PC-9 (cell line): ENCODE results near the gene RNU5B-1. TPM values are rescaled to one million over a fixed set of nuclear protein-coding genes. Genes with fewer than 3 reads are reported as not detected.

ENCODE experiments used
- BruUV-seq: library from RNA; stranded (reverse); fragments of 400-500 nt; replicated peaks from 2 replicates; lab custom pipeline; 2021; lab: Mats Ljungman, UMichigan
- CTCF ChIA-PET: fragments of 300-600 bp; sonication (Branson Sonifier 250); formaldehyde crosslinking; loops from one replicate; lab custom pipeline; 2022; ENCODE audit warnings: antibody characterized with exemption; lab: Charles Lee
- POLR2A ChIA-PET: fragments of 300-600 bp; sonication (Branson Sonifier 250); formaldehyde crosslinking; loops from one replicate; lab custom pipeline; 2022; ENCODE audit warnings: antibody characterized with exemption; ENCODE audit not compliant: unreplicated experiment; lab: Charles Lee
- DNase-seq, 2 experiments: peaks; one replicate each; pipeline versions ENCODE4 v3.0.0 to v3.0.0-alpha.2; 2015 to 2022; ENCODE audit warnings: mixed read lengths in 1 of 2
- H2AFZ ChIP-seq: fragments of 200-600 bp; sonication (generic); 2 replicates; pipeline ENCODE4 v1.8.1; 2017; ENCODE audit warnings: antibody characterized with exemption
- H3F3A ChIP-seq: fragments of 200-600 bp; sonication (generic); 2 replicates; pipeline ENCODE4 v1.8.1; 2017; ENCODE audit warnings: antibody characterized with exemption, mild to moderate bottlenecking, low read depth; ENCODE audit not compliant: insufficient read depth
- H3K27ac ChIP-seq: fragments of 200-600 bp; sonication (generic); 2 replicates; pipeline ENCODE4 v1.6.1; 2016; ENCODE audit warnings: mixed run types
- H3K27me3 ChIP-seq: fragments of 200-600 bp; sonication (generic); 2 replicates; pipeline ENCODE4 v1.6.1; 2016; ENCODE audit warnings: low read depth, mixed run types; ENCODE audit not compliant: insufficient read depth
- H3K36me3 ChIP-seq: fragments of 200-600 bp; sonication (generic); 2 replicates; pipeline ENCODE4 v1.6.1; 2016; ENCODE audit warnings: low read depth, mixed run types
- H3K4me1 ChIP-seq: fragments of 200-600 bp; sonication (generic); replicated peaks from 2 replicates; pipeline ENCODE4 v1.6.1; 2016; ENCODE audit warnings: mixed run types; ENCODE audit not compliant: insufficient read depth
- H3K4me2 ChIP-seq: fragments of 200-600 bp; sonication (generic); 2 replicates; pipeline ENCODE4 v1.6.1; 2017; ENCODE audit warnings: mixed run types
- H3K4me3 ChIP-seq: fragments of 200-600 bp; sonication (generic); 2 replicates; pipeline ENCODE4 v1.6.1; 2016; ENCODE audit warnings: mixed run types
- H3K79me2 ChIP-seq: fragments of 200-600 bp; sonication (generic); 2 replicates; pipeline ENCODE4 v1.6.1; 2017; ENCODE audit warnings: low read depth, mixed run types
- H3K9me2 ChIP-seq: fragments of 200-600 bp; sonication (generic); 2 replicates; pipeline ENCODE4 v1.8.1; 2017; ENCODE audit warnings: mild to moderate bottlenecking; ENCODE audit not compliant: insufficient read depth
- H3K9me3 ChIP-seq: fragments of 200-600 bp; sonication (generic); 2 replicates; pipeline ENCODE4 v1.8.1; 2016; ENCODE audit warnings: low read depth; ENCODE audit not compliant: insufficient read depth
- H4K20me1 ChIP-seq: fragments of 200-600 bp; sonication (generic); 2 replicates; pipeline ENCODE4 v1.8.1; 2017; ENCODE audit not compliant: insufficient read depth
- EZH2 ChIP-seq: fragments of 200-600 bp; sonication (generic); IDR thresholded peaks from 2 replicates; pipeline ENCODE4 v1.8.0; 2017; ENCODE audit warnings: antibody characterized with exemption, low read depth
- intact Hi-C: fragments of 100-400 bp; cut with micrococcal nuclease; formaldehyde crosslinking; loops from one replicate; pipeline ENCODE4 v1.10.0; 2022; ENCODE audit not compliant: unreplicated experiment
- total RNA-seq: library from RNA; stranded (reverse); gene quantifications from 2 replicates; pipeline ENCODE4 v1.2.3, GENCODE V29; 2021
- TF ChIP-seq, protein P1 (sequence below): fragments of 200-600 bp; sonication (generic); conservative IDR thresholded peaks from 2 replicates; pipeline ENCODE4 v1.6.1; 2017; ENCODE audit warnings: mixed run types, antibody characterized with exemption, mild to moderate bottlenecking, moderate library complexity

The RNU5B-1 gene
- total RNA-seq, 1 experiment from 2014 or later: not detected

- no peak for TF ChIP-seq EZH2
- TF ChIP-seq, protein P1, sequence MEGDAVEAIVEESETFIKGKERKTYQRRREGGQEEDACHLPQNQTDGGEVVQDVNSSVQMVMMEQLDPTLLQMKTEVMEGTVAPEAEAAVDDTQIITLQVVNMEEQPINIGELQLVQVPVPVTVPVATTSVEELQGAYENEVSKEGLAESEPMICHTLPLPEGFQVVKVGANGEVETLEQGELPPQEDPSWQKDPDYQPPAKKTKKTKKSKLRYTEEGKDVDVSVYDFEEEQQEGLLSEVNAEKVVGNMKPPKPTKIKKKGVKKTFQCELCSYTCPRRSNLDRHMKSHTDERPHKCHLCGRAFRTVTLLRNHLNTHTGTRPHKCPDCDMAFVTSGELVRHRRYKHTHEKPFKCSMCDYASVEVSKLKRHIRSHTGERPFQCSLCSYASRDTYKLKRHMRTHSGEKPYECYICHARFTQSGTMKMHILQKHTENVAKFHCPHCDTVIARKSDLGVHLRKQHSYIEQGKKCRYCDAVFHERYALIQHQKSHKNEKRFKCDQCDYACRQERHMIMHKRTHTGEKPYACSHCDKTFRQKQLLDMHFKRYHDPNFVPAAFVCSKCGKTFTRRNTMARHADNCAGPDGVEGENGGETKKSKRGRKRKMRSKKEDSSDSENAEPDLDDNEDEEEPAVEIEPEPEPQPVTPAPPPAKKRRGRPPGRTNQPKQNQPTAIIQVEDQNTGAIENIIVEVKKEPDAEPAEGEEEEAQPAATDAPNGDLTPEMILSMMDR: no peak
- Histone ChIP-seq H3K79me2 (no peaks in the 10 kb centered on the region), H3K4me3 (no peak overlapping the region), H3F3A (no peaks in the 10 kb centered on the region), H3K4me1 (no peaks in the 10 kb centered on the region), H2AFZ (no peak overlapping the region), H3K27me3 (no peaks in the 10 kb centered on the region), H3K9me2 (no peaks in the 10 kb centered on the region), H3K27ac (no peak overlapping the region), H3K9me3 (no peaks in the 10 kb centered on the region), H3K36me3 (no peaks in the 10 kb centered on the region), H4K20me1 (no peaks in the 10 kb centered on the region), H3K4me2 (no peak overlapping the region)
- DNase-seq: no peak
- BruUV-seq: no TSS peak
- POLR2A ChIA-PET: interaction anchor here (0.6 kb wide), 1 partner anchor 24 kb away, joined by 5 read pairs; no protein-coding TSS in a partner anchor
- CTCF ChIA-PET: no interaction called here
- intact Hi-C loops: no loop called here
Measured at GRCh38 chr15:65338366-65338765, 33.9 kb downstream of the RNU5B-1 start.

DNA sequence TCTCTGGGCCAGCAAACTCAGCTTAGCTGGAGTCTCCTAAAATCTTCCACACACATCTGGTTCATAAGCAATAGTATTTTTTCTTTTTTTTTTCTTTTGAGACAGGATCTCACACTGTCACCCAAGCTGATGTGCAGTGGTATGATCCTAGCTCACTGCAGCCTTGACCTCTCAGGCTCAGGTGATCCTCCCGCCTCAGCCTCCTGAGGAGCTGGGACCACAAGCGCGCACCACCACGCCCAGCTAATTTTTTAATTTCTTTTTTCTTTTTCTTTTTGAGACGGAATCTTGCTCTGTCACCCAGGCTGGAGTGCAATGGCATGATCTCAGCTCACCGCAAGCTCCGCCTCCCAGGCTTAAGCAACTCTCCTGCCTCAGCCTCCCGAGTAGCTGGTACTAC is 34.3 kb downstream of the RNU5B-1 start:
- CTCF ChIA-PET: no interaction called here

GRCh38 chr15:65339416-65339815 is 34.9 kb downstream of the RNU5B-1 start:
- Histone ChIP-seq H3K79me2 (no peaks in the 10 kb centered on the region), H2AFZ (no peak overlapping the region), H3F3A (no peaks in the 10 kb centered on the region), H3K27me3 (no peaks in the 10 kb centered on the region), H4K20me1 (no peaks in the 10 kb centered on the region), H3K9me3 (no peaks in the 10 kb centered on the region), H3K27ac (no peak overlapping the region), H3K4me3 (no peak overlapping the region), H3K36me3 (no peaks in the 10 kb centered on the region), H3K9me2 (no peaks in the 10 kb centered on the region), H3K4me2 (no peak overlapping the region), H3K4me1 (no peaks in the 10 kb centered on the region)
- ChIA-PET POLR2A (interaction anchor here (0.6 kb wide), 1 partner anchor 34 kb away, joined by 4 read pairs; no protein-coding TSS in a partner anchor), CTCF (no interaction called here)
- DNase-seq: no peak
- intact Hi-C loops: no loop called here
- TF ChIP-seq EZH2: no peak
- TF ChIP-seq, protein P1: no peak
- BruUV-seq: no TSS peak

More for the DNA sequence above, 34.3 kb downstream of the RNU5B-1 start:
- no TSS peak for BruUV-seq
- H3K9me2 ChIP-seq: no peaks in the 10 kb centered on the region
- no peaks in the 10 kb centered on the region for H3K9me3 ChIP-seq
- no peaks in the 10 kb centered on the region for H3K27me3 ChIP-seq
- H3F3A ChIP-seq: no peaks in the 10 kb centered on the region
- TF ChIP-seq EZH2: no peak
- TF ChIP-seq, protein P1: no peak
- no peaks in the 10 kb centered on the region for H3K79me2 ChIP-seq
- POLR2A ChIA-PET: interaction anchor here (0.6 kb wide), 2 partner anchors 24 to 35 kb away, joined by 4 to 5 read pairs; no protein-coding TSS in a partner anchor
- H2AFZ ChIP-seq: no peak overlapping the region
- no peaks in the 10 kb centered on the region for H3K4me1 ChIP-seq
- DNase-seq: no peak
- H3K36me3 ChIP-seq: no peaks in the 10 kb centered on the region
- H3K4me3 ChIP-seq: no peak overlapping the region
- H3K4me2 ChIP-seq: no peak overlapping the region
- intact Hi-C loops: no loop called here
- no peak overlapping the region for H3K27ac ChIP-seq
- H4K20me1 ChIP-seq: no peaks in the 10 kb centered on the region
